ENCODE results near the gene ZRANB1.

GRCh38 chr10:124936813-124937212 is 5.1 kb upstream of the ZRANB1 start:
- TF ChIP-seq POLR2A (IDR thresholded peaks at IDR 0.05; ENCODE audit: extremely low read depth, insufficient read length): no peak
- TF ChIP-seq MAX (IDR thresholded peaks at IDR 0.05; ENCODE audit: low read depth, low read length): no peak
- no peak for TF ChIP-seq CTCF (IDR thresholded peaks at IDR 0.05; ENCODE audit: low read depth, low read length)

All from NB4 (cell line).